Measurements from ENCODE around the gene NFASC.

- TF ChIP-seq ZNF10 (tag by site-specific recombination; IDR thresholded peaks at IDR 0.05): no peak
- no peak for TF ChIP-seq ZNF248 (tag by site-specific recombination; IDR thresholded peaks at IDR 0.05)
- TF ChIP-seq ZNF777 (tag by site-specific recombination; IDR thresholded peaks at IDR 0.05; ENCODE audit: borderline replicate concordance): no peak
- no peak for TF ChIP-seq ZNF354C (tag by site-specific recombination; IDR thresholded peaks at IDR 0.05; ENCODE audit: borderline replicate concordance, low read depth)
- no peak for TF ChIP-seq EGR2 (tag by site-specific recombination; IDR thresholded peaks at IDR 0.05; ENCODE audit: low read depth)
- no peak for TF ChIP-seq CTCF (tag by site-specific recombination; IDR thresholded peaks at IDR 0.05)
- TF ChIP-seq ZNF76 (tag by site-specific recombination; IDR thresholded peaks at IDR 0.05; ENCODE audit: borderline replicate concordance, low read depth): no peak
- TF ChIP-seq, protein P1, sequence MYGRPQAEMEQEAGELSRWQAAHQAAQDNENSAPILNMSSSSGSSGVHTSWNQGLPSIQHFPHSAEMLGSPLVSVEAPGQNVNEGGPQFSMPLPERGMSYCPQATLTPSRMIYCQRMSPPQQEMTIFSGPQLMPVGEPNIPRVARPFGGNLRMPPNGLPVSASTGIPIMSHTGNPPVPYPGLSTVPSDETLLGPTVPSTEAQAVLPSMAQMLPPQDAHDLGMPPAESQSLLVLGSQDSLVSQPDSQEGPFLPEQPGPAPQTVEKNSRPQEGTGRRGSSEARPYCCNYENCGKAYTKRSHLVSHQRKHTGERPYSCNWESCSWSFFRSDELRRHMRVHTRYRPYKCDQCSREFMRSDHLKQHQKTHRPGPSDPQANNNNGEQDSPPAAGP (tag by site-specific recombination; IDR thresholded peaks at IDR 0.05): no peak
- TF ChIP-seq ZEB2 (tag by site-specific recombination; IDR thresholded peaks at IDR 0.05): no peak
- TF ChIP-seq ZNF580 (tag by site-specific recombination; IDR thresholded peaks at IDR 0.05): no peak
- no peak for TF ChIP-seq ZNF239 (tag by site-specific recombination; IDR thresholded peaks at IDR 0.05)
- TF ChIP-seq ZNF510 (tag by site-specific recombination; IDR thresholded peaks at IDR 0.05; ENCODE audit: insufficient replicate concordance): no peak
- no peak for TF ChIP-seq ZNF274 (IDR thresholded peaks at IDR 0.05; ENCODE audit: low read length)
- no peak for TF ChIP-seq ZNF274 (tag by site-specific recombination; IDR thresholded peaks at IDR 0.05; ENCODE audit: borderline replicate concordance)
- TF ChIP-seq PBX3 (CRISPR knock-in tag; IDR thresholded peaks at IDR 0.05): no peak
Measured at GRCh38 chr1:204931313-204931712, 60.7 kb downstream of the NFASC start.
